ENCODE results near the gene BRPF1. TPM values are rescaled to one million over a fixed set of nuclear protein-coding genes. Genes with fewer than 3 reads are reported as not detected.

Gene BRPF1
- total and polyA plus RNA-seq, 2 experiments from 2014 or later: 8.0 to 24.7 TPM

- no peak overlapping the region for H2AFZ ChIP-seq
- peaks cover 10% of the 10 kb centered on the region for H3K79me2 ChIP-seq (replicated peaks; ENCODE audit: insufficient read depth)
- no peak overlapping the region for H3K27ac ChIP-seq (ENCODE audit: low read depth)
- H3F3A ChIP-seq (replicated peaks; ENCODE audit: low read depth): 0 out of 2 replicates have a peak, but pooled peaks cover 8% of the 10 kb centered on the region
- Mint-ChIP-seq H3K36me3 (ENCODE audit: low read depth) (no peaks in the 10 kb centered on the region; the same call in 2 of the 3 replicates), H3K27ac (peak overlapping the region; percentile 25; the same call in 1 of the 2 replicates), H3K9me3 (no peaks in the 10 kb centered on the region), H3K27me3 (ENCODE audit: insufficient read depth, low read depth, poor library complexity) (peaks cover 6% of the 10 kb centered on the region), H3K4me1 (peaks cover 30% of the 10 kb centered on the region), H3K4me3 (no peak overlapping the region; the same call in 2 of the 3 replicates)
- no peaks in the 10 kb centered on the region for H3K36me3 ChIP-seq (ENCODE audit: insufficient read depth)
- H3K4me1 ChIP-seq (ENCODE audit: insufficient read depth): peaks cover 11% of the 10 kb centered on the region
- DNase-seq (ENCODE audit: low spot score) (no peak), ATAC-seq (no peak)
- no peaks in the 10 kb centered on the region for H3K9me2 ChIP-seq (ENCODE audit: insufficient read depth)
- peaks cover 5% of the 10 kb centered on the region for H4K20me1 ChIP-seq (replicated peaks; ENCODE audit: insufficient read depth)
- no peak overlapping the region; the same call in 1 of the 2 replicates for H3K4me2 ChIP-seq
- no peaks in the 10 kb centered on the region for H3K27me3 ChIP-seq (ENCODE audit: insufficient read depth)
- no peak overlapping the region for H3K4me3 ChIP-seq
- no peak for TF ChIP-seq JUNB (IDR thresholded peaks at IDR 0.05; ENCODE audit: unreplicated experiment)
- no peak for TF ChIP-seq EZH2phosphoT487 (IDR thresholded peaks at IDR 0.05; ENCODE audit: unreplicated experiment)
- TF ChIP-seq POLR2AphosphoS5 (IDR thresholded peaks at IDR 0.05; ENCODE audit: low read depth): no peak
- no peak for TF ChIP-seq NANOG (IDR thresholded peaks at IDR 0.05; ENCODE audit: borderline replicate concordance)
- no peak for TF ChIP-seq CREB1 (CRISPR knock-in tag; IDR thresholded peaks at IDR 0.05; ENCODE audit: low read depth)
- no peak for TF ChIP-seq ZNF462 (CRISPR knock-in tag; IDR thresholded peaks at IDR 0.05)
- TF ChIP-seq ZNF331 (CRISPR knock-in tag; IDR thresholded peaks at IDR 0.05; ENCODE audit: low read depth): no peak
- TF ChIP-seq CTCF (conservative IDR thresholded peaks at IDR 0.05; ENCODE audit: low read depth in 2 of 2): no peak
- no peak for TF ChIP-seq EZH2 (IDR thresholded peaks at IDR 0.05; ENCODE audit: low read depth, unreplicated experiment)
- TF ChIP-seq REST (IDR thresholded peaks at IDR 0.05; ENCODE audit: unreplicated experiment): no peak
Measured at GRCh38 chr3:9727743-9728142, 3.8 kb upstream of the BRPF1 start.
